HG03025 (cell line): ENCODE data around the gene THSD4.
"Not testable (repeated sequence)": the region's sequence is repeated elsewhere in the genome, so short reads cannot be mapped to it uniquely, and the experiment has no call there.

ENCODE experiments used
- ATAC-seq: cut with Tn5 transposase; IDR thresholded peaks from one replicate; pipeline ENCODE4 v1.9.1; 2021; ENCODE audit warnings: mild to moderate bottlenecking, moderate library complexity; ENCODE audit not compliant: unreplicated experiment, low FRiP score

Gene THSD4

DNA sequence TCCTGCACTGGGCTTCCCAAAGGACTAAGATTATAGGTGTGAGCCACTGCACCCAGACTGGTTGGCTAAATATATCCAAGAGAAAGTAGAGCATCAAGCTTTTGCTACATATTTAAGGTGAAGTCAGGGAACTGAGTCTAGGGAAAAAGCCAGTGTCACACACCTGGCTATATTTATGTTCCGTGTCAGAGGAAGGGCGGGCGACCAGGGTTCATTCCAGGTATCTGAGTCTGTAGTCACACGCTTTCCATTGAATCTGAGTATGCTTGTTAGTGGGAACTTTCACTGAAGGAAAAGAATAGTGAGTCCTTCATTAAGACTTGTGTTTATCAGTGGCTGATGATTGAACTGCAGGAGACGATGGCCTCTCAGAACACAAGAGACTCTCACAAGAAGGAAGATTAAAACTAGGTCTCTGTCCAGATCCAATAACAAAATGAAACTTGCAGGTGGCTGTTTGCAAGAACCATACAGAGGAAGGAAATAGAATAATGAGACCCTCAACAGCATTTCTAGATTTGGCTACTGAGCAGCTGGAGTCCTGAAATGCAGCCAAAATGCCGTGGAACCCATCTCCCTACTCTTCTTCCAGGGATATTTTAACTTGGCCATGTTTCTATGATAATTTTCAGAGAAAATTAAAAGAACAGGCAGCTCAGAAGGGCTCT lies 276.3 kb downstream of the THSD4 start:
- ATAC-seq = no peak

DNA sequence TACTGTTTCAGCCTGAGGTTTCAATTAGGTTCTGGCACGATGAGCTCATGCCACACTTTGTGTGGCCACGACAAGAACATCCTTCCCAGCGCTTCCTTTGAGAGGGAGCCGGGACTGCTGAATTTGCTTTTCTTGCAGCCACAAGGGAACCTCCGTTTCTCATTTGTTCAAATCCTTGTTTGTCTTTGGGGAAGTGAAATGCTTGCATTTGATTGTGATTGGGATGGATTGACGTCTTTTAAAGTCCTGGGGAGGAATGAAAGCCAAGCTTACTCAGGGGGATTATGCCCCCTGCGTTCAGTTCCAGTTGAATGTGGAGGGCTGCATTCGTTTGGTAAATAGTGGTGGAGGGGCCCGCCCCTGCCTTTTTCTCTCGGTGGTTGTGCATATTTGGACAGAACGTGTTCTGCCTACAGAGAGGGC lies 277.6 kb downstream of the THSD4 start:
- ATAC-seq = no peak

DNA sequence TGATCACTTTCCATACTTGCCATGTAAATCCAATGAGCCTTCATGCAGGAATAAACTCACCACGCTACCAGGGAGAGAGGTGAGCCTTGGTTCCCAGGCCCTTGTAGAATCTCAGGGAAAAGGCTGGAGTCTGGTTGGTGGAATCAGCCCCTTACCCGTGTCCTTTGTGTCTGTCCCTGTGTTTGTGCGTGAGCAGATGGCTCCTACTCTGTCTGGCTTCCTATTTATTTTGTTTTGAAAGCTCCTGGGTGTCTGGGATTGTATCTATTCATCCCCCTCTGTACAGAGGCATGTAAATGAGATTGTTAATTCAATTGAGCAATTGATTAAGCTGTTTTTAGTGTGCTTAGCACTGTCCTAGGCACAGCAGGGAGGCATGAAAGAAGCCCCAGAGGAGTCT lies 278.1 kb downstream of the THSD4 start:
- no peak for ATAC-seq

DNA sequence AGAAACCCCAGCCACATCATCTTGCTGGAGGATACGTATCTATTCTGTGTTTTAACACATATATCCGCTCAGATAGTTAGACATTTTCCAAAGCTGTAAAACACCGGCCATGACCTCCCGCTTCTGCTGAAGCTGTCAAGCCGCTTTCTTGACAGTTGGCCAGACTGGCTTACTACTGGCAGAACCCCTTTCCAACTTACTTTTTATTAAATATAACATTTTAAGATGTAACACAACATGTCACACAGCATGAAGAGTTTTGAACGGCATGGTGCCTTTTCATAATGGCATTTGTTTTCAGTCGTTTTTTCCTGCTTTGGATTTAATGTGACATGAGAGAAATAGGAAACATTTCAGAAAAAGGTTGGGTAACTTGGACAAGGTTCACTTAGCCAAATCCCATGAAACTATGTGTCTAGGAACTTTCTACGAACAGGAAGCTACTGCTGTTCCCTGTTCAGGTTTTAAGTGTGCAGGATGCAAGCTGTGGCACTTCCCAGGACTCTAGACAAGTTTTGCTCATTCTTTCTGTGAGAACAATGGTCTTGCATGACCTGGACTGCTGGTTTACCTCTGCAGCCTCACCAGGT lies 281.4 kb downstream of the THSD4 start:
- ATAC-seq = no peak

DNA sequence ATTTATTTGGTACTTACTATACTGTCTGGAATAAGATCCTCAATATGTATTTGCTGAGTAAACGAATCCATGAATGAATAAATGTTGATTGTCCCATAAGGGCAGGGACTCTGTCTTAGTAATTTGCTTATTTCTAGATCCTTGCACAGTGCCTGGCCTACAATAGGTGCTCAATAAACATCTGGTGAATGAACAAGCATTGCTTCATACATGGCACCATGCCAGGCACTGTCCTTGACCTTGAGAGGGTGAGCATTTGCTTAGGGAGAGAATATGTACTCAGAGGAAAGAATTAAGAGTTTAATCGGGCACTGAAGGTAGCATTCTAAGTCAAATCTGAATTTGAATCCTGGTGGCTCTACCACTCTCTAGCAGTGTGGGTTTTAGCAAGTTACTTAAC lies 282.1 kb downstream of the THSD4 start:
- no peak for ATAC-seq

DNA sequence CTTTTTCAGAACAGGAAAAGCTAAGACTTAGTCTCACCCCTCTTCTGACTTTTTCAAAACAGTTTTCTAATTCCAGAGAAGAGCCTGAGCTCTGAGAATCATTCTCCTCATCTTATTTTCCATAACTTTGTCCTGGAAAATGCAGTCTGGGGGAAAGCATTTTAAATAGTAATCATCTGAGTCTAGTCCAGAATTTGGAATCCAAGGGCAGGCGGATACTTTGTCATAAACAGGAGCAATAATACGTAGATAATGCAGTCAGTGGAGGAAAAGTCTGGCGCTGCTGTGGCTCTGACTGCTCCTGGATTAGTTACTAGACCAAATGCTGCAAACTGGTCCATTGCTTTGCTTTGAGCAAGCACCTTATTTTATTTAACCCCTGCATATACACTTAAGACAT lies 285.0 kb downstream of the THSD4 start:
- ATAC-seq = no peak

DNA sequence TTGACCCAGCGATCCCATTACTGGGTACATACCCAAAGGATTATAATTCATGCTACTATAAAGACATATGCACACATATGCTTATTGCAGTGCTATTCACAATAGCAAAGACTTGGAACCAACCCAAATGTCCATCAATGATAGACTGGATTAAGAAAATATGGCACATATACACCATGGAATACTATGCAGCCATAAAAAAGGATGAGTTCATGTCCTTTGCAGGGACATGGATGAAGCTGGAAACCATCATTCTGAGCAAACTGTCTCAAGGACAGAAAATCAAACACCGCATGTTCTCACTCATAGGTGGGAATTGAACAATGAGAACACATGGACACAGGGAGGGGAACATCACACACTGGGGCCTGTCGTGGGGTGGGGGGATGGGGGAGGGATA lies 286.5 kb downstream of the THSD4 start:
- not testable (repeated sequence) for ATAC-seq

DNA sequence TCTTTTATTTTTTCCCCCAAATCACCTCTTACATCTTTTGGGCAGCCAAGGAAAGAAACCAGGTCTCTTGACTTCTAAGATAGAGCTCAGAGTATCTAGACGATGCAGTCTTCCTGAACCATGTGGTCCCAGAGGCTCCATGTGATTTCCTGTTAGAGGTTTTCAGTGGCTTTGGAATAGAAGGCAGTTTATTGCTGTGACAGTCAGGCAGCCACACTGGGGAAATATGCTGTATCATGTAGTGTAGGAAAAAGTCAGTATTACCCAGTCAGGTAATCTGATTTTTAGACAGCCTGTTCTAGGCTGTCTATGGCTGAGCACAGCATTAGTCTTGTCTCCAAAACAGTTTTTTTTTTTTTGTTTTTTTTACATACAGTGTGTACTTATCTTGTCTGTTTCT lies 294.3 kb downstream of the THSD4 start:
- no peak for ATAC-seq

DNA sequence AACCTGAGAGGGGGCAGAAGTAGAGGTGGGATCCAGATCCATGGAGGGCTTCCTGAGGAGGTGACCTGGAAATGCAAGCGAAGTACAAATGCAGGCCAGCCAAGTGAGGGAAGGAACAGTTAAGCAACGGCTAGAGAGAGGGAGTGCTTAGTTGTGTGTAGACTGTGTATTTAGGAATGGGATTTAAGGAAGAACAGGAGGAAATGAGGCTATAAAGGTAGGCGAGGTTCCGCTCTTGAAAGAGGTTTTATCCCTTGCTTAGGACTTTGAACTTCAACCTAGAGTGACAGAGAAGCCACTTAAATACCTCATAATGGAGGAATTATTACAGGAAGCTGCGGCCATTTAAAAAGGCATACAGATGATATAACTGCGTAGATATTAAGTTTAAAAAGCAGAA lies 295.1 kb downstream of the THSD4 start:
- ATAC-seq = no peak

DNA sequence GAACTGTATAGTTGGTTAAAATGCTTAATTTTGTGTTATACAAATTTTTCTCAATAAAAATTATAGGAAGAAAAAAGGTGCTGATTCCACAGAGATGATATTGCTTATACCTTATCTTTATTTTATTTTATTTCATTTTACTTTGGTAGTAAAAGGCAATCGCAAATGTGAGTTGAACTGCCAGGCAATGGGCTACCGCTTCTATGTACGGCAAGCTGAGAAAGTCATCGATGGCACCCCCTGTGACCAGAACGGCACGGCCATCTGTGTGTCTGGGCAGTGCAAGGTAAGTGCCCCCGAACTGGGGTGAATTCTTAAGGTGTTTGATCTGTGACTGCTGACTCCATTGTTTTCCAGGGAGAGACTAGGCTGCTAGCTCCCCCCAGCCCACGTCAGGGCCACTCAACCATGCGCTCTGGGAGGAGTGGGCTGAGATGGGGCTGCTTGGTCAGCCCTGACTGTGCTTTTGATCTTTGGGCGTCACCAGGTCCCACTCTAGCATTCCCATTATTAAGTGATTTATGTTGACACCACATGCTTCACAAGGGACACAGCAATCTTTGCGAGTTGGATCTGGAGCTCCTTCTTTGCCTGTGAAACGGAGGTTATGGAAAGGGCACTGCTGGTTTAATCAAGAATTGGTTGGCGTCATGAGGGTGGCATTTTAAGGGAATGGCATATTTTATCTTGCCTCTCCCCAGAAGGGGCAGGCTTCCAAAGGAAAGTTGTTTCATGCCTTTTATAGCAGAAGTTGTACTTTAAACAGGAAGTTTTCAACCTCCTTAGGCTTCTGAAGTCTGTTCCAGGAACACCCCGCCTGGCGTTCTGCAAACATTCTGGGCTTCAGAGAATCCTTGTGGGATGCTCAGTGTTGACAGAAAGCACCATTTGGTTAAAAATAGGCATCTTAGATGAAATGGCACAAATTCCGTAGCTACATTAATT lies 296.5 kb downstream of the THSD4 start:
- no peak for ATAC-seq

DNA sequence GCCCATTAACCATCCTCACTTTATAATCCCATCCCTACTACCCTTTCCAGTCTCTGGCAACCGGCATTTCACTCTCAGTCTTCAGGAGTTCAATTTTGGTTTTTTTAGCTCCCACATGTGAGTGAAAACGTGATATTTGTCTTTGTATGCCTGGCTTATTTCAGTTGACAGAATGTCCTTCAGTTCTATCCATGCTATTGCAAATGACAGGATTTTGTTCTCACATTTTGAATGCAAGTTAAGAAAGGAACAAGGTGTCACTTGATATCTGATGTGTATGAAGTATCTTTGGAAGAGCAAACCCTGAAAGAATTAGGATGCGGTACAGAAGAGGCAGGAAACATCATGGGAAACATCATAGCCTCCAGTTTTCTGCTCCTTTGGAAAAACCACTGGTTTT lies 298.1 kb downstream of the THSD4 start:
- no peak for ATAC-seq

DNA sequence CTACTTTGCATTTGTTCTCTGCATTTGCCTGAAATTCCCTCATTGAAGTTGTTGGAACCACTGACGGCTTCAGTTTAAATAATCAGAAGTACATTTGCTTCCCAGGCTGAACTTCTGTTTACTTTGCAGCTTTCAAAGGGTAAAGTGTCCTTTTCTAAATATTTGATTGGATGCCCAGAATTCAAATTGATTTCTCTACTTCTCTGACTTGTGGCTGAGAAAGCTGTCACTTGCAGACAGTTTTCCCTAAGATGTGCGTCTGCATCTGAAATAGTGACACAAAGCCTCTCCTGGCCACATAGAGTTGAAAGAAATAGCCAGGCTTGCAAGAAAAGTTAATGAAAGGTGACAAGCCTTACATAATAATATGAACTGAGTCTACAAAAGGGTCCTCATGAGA lies 299.6 kb downstream of the THSD4 start:
- ATAC-seq = no peak

DNA sequence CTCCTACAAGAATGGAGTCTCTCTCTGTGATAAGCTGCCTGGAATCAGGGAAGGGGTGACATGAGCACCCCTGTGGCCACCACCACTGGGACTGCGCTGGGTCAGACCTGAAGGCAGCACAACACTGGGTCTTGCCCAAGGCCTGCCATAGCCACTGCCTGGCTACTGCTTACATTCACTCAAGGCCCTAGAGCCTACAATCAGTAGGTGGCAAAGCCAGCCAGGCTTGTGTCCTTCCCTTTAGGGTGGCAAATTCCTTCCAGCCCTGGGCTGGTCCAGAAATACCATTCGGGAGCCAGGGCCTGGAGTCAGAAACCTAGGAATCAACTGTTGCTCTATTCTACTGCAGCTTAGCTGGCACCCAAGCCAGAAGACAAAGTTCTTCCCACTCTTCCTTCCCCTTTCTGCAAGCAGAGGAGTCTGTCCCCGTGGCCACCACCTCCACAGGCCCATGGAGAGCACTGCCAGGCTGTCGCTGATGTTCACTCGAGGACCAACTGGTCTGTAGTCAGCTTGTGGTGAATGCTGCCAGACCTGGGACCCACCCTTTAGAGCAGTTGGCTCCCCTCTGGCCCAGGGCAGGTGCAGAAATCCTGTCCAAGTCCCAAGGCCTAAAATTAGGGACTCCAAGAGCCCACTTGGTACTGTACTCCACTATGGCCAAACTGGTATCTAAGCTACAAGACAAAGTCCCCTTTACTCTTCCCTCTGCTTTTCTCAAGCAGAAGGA lies 307.4 kb downstream of the THSD4 start:
- ATAC-seq = no peak

DNA sequence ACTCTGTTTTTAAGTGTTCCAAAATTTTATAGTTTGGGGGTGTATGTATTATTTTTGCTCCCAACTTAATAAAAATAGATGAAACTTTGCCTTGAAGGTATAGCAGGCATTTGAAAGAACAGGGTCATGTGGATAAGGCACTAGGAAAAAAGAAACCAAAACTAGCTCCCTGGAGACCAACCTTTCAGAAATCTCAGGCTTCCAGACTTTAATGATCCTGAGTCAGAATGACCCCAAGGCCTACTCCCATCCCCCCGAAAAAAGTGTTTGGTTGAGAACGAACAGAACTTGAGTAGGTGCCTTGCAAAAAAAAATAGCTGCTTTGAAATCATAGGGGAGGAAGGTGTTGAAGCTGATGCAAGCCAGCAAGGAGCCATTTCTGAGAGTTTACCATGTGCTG lies 309.5 kb downstream of the THSD4 start:
- no peak for ATAC-seq

DNA sequence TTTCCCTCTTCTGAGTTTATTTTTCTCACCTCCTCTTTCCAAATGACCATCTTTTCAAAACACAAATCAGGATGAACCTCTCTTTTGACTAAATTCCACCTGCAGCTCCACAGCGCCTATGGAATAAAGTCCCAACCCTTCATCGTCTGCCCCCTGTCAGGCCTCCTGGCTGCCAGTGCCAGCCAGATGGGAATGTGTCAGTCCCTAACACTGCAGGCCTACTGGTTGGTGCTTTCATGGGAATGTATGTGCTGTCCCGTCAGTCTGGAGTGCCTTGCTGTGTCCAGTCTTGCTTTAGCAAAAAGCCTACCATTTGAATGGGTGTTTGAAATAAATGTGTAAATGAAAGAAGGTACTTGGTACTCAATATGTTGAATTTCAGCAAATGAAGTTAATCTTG lies 310.1 kb downstream of the THSD4 start:
- ATAC-seq = no peak

DNA sequence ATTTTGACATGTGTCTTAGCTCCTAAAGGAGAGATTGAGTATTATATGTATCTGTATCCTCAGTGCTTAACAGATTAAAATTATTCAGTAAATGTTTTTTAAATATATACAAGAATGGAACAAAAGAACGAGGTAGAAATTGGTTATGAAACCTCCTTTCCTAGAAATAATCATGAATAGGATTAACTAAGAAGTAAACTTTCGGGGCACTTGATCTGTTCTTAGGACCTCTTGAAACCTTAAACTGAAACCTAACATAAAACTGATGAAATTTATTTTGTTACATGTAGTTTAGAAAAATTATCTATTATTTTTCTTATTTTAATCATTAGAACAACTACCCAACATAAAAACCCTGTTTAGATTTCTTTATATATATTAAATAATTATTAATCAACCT lies 311.5 kb downstream of the THSD4 start:
- no peak for ATAC-seq

DNA sequence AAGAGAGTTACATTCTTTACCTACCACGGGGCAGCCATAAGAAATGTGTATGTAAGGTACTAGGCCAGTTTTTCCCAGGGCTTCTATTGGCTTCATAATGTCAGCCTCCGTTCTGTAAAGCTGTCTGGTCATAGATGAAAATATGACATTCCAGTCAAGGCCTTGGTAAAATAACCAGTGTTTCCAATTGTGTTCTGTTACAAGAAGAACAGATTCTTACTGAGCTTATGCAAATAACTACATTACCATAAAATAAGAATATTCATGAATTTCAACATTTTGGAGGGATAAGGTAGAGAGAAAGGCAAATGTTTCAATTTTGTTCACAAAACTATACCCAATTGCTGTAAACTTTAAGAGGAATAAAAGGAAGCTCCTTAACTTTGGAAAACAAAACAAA lies 315.5 kb downstream of the THSD4 start:
- no peak for ATAC-seq

DNA sequence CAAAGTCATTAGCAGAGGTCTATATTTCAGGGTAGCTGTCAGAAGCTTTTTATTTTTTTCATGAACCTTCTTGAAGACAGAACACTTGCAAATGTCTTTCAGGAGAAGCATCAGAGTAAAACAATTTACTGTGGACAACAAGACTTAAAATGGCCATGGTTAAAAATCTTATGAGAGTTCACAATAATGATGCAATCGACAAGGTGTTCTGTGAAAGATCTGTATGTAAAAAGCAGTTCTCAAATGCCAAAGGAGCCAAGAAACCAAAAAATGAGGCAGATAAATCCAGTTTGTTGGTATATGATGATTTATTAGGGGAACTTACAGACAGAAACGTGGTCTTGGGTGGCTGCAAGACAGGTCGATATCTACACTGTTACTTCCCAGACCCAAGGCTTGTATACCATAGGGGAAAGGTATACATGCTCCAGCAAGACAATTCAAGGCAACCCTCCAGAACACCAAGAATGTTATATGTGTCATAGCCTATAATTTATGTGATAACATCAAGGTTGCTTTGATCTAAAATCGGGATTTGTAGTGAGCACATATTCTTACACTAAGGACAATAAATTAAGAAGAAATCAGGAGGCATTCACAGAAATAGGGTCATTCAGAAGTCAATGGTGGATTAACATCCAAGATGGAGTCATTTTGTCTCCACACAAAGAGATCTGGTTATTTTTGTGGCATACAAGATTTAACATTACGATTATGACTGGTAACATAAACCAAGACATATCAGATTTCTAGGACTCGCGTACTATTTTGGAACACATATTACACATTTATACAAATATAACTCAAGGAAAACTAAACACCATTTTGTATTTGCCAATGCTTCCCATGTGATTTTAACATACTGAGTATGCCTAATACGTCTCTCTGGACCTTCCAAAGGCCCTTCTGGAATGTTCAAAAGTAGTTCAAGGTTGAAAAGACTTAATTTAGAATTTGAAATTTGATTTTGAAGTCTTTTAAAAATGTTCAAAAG lies 316.4 kb downstream of the THSD4 start:
- no peak for ATAC-seq

DNA sequence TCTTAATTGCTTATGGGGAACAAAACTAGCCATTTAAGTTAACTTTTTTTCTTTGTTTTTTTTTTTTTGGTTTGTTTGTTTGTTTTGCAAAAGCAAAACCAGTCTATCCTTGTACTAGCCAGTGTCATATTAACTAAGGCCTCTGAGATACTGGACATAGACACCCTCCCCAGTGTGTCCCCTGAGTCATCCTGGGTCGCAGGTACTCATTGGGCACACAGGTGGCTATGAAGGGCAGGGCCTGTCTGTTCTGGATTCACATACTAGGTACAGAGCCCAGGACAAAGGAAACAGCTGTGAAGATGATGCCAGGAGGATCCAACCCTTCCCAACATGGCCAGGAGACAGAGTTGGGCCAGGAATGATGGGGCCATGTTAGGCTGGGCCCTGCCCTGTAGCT lies 318.1 kb downstream of the THSD4 start:
- ATAC-seq = no peak

DNA sequence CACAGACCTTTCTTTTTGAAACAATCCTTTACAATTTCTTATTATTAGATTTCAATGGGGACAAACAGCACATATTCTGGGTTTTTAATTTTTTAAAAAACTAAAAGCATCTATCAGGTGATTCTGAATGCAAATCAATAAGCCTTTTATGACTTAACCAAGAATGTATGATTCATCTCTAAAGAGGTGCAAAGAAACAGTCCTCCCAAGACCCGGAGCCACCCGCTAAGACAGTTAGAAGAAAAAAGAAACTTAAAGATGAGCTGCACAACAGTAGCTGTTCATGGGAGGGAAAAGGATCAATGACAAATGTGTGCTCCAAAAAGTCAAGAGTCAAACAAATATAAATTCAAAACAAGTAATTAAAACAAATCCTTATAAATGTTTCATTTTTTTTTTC lies 319.5 kb downstream of the THSD4 start:
- no peak for ATAC-seq
